ENCODE measurements around the gene R3HDM2. TPM values are rescaled to one million over a fixed set of nuclear protein-coding genes. Genes with fewer than 3 reads are reported as not detected.
A peak's percentile ranks its signal among the peaks of the same experiment; 100 is the strongest.
"Not testable (repeated sequence)": the region's sequence is repeated elsewhere in the genome, so short reads cannot be mapped to it uniquely, and the experiment has no call there.

The R3HDM2 gene
- total RNA-seq, 2 donors from 2014 or later: 36.6 to 54.6 TPM

GRCh38 chr12:57341275-57341990 lies 89.4 kb downstream of the R3HDM2 start:
- Mint-ChIP-seq H3K9me3 (no peaks in the 10 kb centered on the region), H3K4me1 (peaks cover 13% of the 10 kb centered on the region), H3K36me3 (ENCODE audit: low read depth) (peaks cover 38% of the 10 kb centered on the region), H3K27me3 (no peaks in the 10 kb centered on the region), H3K27ac (no peak overlapping the region), H3K4me3 (no peak overlapping the region)
- ATAC-seq (replicated peaks): no peak

GRCh38 chr12:57340104-57340503 lies 90.7 kb downstream of the R3HDM2 start:
- Mint-ChIP-seq H3K27ac (no peak overlapping the region), H3K9me3 (no peaks in the 10 kb centered on the region), H3K4me1 (peaks cover 13% of the 10 kb centered on the region), H3K36me3 (ENCODE audit: low read depth) (peaks cover 38% of the 10 kb centered on the region), H3K4me3 (no peak overlapping the region), H3K27me3 (no peaks in the 10 kb centered on the region)
- ATAC-seq (replicated peaks): no peak

GRCh38 chr12:57336299-57336698 lies 94.5 kb downstream of the R3HDM2 start:
- not testable (repeated sequence) for H3K9me3 Mint-ChIP-seq; H3K27ac Mint-ChIP-seq; H3K4me1 Mint-ChIP-seq; ATAC-seq (replicated peaks); H3K27me3 Mint-ChIP-seq; H3K4me3 Mint-ChIP-seq
- H3K36me3 Mint-ChIP-seq (ENCODE audit: low read depth): peaks cover 25% of the 10 kb centered on the region

GRCh38 chr12:57334219-57334618 lies 96.6 kb downstream of the R3HDM2 start:
- Mint-ChIP-seq H3K9me3 (no peaks in the 10 kb centered on the region), H3K27ac (no peak overlapping the region), H3K4me3 (no peak overlapping the region), H3K4me1 (no peaks in the 10 kb centered on the region), H3K27me3 (no peaks in the 10 kb centered on the region), H3K36me3 (ENCODE audit: low read depth) (peaks cover 33% of the 10 kb centered on the region)
- ATAC-seq (replicated peaks): no peak

GRCh38 chr12:57332646-57333312 lies 98.1 kb downstream of the R3HDM2 start:
- ATAC-seq (replicated peaks): no peak
- H3K27me3 Mint-ChIP-seq: no peaks in the 10 kb centered on the region
- no peak overlapping the region for H3K4me3 Mint-ChIP-seq
- H3K27ac Mint-ChIP-seq: no peak overlapping the region
- peaks cover 31% of the 10 kb centered on the region for H3K36me3 Mint-ChIP-seq (ENCODE audit: low read depth)
- no peaks in the 10 kb centered on the region for H3K9me3 Mint-ChIP-seq
- no peaks in the 10 kb centered on the region for H3K4me1 Mint-ChIP-seq

GRCh38 chr12:57330992-57331391 lies 99.9 kb downstream of the R3HDM2 start:
- H3K36me3 Mint-ChIP-seq (ENCODE audit: low read depth): peaks cover 40% of the 10 kb centered on the region
- no peak overlapping the region for H3K4me3 Mint-ChIP-seq
- H3K27me3 Mint-ChIP-seq: no peaks in the 10 kb centered on the region
- no peaks in the 10 kb centered on the region for H3K9me3 Mint-ChIP-seq
- no peak for ATAC-seq (replicated peaks)
- H3K4me1 Mint-ChIP-seq: no peaks in the 10 kb centered on the region
- no peak overlapping the region for H3K27ac Mint-ChIP-seq

DNA sequence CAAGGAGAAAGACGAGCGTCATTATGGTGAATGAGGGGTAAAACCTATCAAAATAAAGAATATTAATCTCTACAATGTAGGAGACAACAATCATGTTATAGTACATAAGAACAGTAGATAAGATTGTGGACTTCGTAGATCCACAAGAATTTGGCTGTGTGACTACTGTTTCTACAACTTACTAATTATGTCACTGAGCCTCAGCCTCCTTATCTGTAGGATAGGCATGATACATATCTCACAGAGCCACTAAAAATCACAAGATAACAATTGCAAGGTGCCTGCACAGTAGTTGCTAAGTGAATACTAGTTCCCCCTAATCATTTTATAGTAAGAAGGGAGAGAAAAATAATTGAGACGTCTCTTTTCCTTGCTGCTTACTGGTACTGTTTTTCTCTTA lies 101.6 kb downstream of the R3HDM2 start:
- H3K36me3 Mint-ChIP-seq (ENCODE audit: low read depth): peaks cover 40% of the 10 kb centered on the region
- no peak overlapping the region for H3K4me3 Mint-ChIP-seq
- H3K27ac Mint-ChIP-seq: no peak overlapping the region
- no peaks in the 10 kb centered on the region for H3K4me1 Mint-ChIP-seq
- no peaks in the 10 kb centered on the region for H3K9me3 Mint-ChIP-seq
- ATAC-seq (replicated peaks): no peak
- no peaks in the 10 kb centered on the region for H3K27me3 Mint-ChIP-seq

- no peaks in the 10 kb centered on the region for H3K4me1 Mint-ChIP-seq
- H3K27ac Mint-ChIP-seq: no peak overlapping the region
- H3K4me3 Mint-ChIP-seq: no peak overlapping the region
- H3K27me3 Mint-ChIP-seq: no peaks in the 10 kb centered on the region
- H3K36me3 Mint-ChIP-seq (ENCODE audit: low read depth): peaks cover 20% of the 10 kb centered on the region
- no peaks in the 10 kb centered on the region for H3K9me3 Mint-ChIP-seq
- ATAC-seq (replicated peaks): no peak
Measured at GRCh38 chr12:57325395-57325794, 105.4 kb downstream of the R3HDM2 start.

DNA sequence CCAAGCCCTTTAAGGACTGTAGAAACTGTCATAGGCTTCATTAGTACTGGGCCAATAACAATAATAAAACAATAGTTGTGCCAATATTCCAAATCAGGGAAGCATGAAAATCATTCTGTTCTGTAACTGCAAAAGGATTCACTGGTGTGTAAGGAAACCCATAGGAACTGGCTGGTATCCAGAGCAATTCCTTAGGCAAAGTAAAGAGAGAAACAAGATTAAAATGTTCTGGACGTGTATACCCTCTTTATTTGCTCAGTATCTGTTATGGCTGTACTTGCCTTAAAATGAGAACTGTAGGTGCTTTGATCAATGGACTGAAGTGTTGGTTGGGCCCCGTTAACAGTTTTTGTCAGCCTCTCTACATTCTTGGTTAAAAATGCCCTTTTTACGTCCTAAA lies 107.4 kb downstream of the R3HDM2 start:
- ATAC-seq (replicated peaks): no peak
- Mint-ChIP-seq H3K27me3 (no peaks in the 10 kb centered on the region), H3K4me1 (no peaks in the 10 kb centered on the region), H3K36me3 (ENCODE audit: low read depth) (peaks cover 11% of the 10 kb centered on the region), H3K9me3 (no peaks in the 10 kb centered on the region), H3K27ac (no peak overlapping the region), H3K4me3 (no peak overlapping the region)

DNA sequence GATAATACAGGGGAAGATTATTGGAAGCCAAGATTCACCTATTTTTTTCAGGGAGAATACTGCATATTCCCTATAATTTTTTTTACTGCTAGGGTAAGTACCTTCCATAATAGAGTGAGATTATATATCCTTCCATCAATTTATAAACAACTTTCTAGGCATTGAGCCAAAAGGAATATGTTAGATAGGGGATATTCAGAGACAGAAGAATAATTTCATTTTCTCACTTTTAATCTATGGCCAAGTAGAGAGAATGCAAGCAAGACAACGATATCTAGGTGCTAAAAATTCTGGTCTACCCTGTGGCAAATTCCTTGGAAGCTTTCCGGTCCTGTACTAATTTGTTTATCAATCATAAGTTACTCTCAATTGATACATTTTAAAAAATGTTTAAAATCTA lies 110.2 kb downstream of the R3HDM2 start:
- no peak overlapping the region for H3K27ac Mint-ChIP-seq
- ATAC-seq (replicated peaks): no peak
- H3K27me3 Mint-ChIP-seq: no peaks in the 10 kb centered on the region
- H3K36me3 Mint-ChIP-seq (ENCODE audit: low read depth): no peaks in the 10 kb centered on the region
- H3K4me1 Mint-ChIP-seq: no peaks in the 10 kb centered on the region
- H3K9me3 Mint-ChIP-seq: no peaks in the 10 kb centered on the region
- H3K4me3 Mint-ChIP-seq: no peak overlapping the region

- no peak for ATAC-seq (replicated peaks)
- peak overlapping the region; percentile 30 for H3K27ac Mint-ChIP-seq
- H3K27me3 Mint-ChIP-seq: no peaks in the 10 kb centered on the region
- no peak overlapping the region for H3K4me3 Mint-ChIP-seq
- H3K36me3 Mint-ChIP-seq (ENCODE audit: low read depth): no peaks in the 10 kb centered on the region
- no peaks in the 10 kb centered on the region for H3K4me1 Mint-ChIP-seq
- H3K9me3 Mint-ChIP-seq: no peaks in the 10 kb centered on the region
Measured at GRCh38 chr12:57319678-57320469, 111.0 kb downstream of the R3HDM2 start.

DNA sequence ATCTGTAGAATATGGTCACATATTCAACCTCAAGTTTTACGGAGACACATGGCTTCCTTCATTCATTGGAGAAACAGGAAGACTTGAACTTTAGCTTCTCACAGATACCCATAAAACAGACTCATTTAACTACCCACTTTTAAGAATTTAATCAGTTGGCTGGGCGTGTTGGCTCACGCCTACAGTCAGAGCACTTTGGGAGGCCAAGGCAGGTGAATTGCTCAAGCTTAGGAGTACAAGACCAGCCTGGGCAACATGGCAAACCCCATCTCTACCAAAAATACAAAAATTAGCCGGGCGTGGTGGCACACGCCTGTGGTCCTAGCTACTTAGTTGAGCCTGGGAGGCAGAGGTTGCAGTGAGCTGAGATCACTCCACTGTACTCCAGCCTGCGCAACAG lies 115.2 kb downstream of the R3HDM2 start:
- Mint-ChIP-seq H3K9me3 (no peaks in the 10 kb centered on the region), H3K36me3 (ENCODE audit: low read depth) (peaks cover 5% of the 10 kb centered on the region), H3K4me1 (no peaks in the 10 kb centered on the region), H3K4me3 (no peak overlapping the region), H3K27me3 (no peaks in the 10 kb centered on the region), H3K27ac (peak overlapping the region; percentile 17)
- ATAC-seq (replicated peaks): no peak

DNA sequence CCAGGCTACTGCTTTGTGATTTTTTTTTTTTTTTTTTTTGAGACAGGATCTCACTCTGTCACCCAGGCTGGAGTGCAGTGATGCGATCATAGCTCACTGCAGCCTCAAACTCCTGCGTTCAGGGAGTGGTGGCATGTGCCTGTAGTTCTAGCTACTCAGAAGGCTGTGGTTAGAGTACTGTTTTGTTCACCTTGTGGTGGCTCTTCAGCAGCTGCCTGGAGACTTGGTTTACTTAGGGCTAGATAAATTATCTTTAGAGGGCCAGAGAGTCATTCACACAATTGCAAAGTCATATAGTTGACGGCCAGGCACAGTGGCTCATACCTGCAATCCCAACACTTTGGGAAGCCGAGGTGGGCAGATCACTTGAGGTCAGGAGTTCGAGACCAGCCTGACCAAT lies 118.6 kb downstream of the R3HDM2 start:
- not testable (repeated sequence) for ATAC-seq (replicated peaks)

DNA sequence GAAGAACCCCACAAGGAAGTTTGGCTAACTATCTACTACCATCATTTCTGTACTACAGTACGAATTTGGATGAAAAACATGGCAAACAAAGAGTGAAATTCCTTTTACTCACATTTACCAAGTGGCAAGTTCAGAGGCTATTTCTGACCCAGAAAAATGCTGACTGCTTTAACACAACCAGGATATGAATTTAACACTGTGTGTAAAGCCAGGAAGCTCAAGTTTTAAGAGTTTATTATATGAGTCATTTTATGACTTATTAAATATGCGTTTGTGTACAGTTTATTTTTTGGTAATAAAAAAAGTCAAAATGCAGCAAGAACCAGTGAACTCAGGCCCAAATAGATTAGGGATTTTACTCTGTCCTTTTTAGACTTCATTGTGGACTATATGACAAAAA lies 121.4 kb downstream of the R3HDM2 start:
- no peaks in the 10 kb centered on the region for H3K27me3 Mint-ChIP-seq
- no peaks in the 10 kb centered on the region for H3K4me1 Mint-ChIP-seq
- no peak overlapping the region for H3K4me3 Mint-ChIP-seq
- no peak for ATAC-seq (replicated peaks)
- H3K27ac Mint-ChIP-seq: peak overlapping the region; percentile 67
- no peaks in the 10 kb centered on the region for H3K9me3 Mint-ChIP-seq
- peaks cover 46% of the 10 kb centered on the region for H3K36me3 Mint-ChIP-seq (ENCODE audit: low read depth)

More for the DNA sequence above, 118.6 kb downstream of the R3HDM2 start:
- not testable (repeated sequence) for H3K4me3 Mint-ChIP-seq, H3K4me1 Mint-ChIP-seq, H3K27ac Mint-ChIP-seq, H3K9me3 Mint-ChIP-seq, H3K27me3 Mint-ChIP-seq
- H3K36me3 Mint-ChIP-seq (ENCODE audit: low read depth): peaks cover 32% of the 10 kb centered on the region

Data from activated T-helper 17 cell treated with anti-CD3 and anti-CD28 coated beads, Interleukin-2, amount 50 U/mL, for 72 hours (primary cell).